K562 (cell line): ENCODE measurements around the gene RORC. TPM values are rescaled to one million over a fixed set of nuclear protein-coding genes. Genes with fewer than 3 reads are reported as not detected.
A peak's percentile ranks its signal among the peaks of the same experiment; 100 is the strongest.

Experiments used
- ATF1 ChIP-seq, 2 experiments: fragments of 450-650 bp in 1 of 2; IDR thresholded peaks; 2 replicates each; pipeline ENCODE4 v1.6.1; 2016; ENCODE audit warnings: missing compliant biosample characterization in 1 of 2, missing genetic modification characterization in 1 of 2
- CREM ChIP-seq: IDR thresholded peaks from 2 replicates; pipeline ENCODE4 v1.6.1; 2014; ENCODE audit warnings: antibody characterized with exemption, low read depth
- CXXC5 ChIP-seq: fragments of 250-450 bp; sonication (Bioruptor Pico); IDR thresholded peaks from 2 replicates; pipeline ENCODE4 v1.8.0; 2022; ENCODE audit warnings: inconsistent platforms, mild to moderate bottlenecking, moderate library complexity
- FOXM1 ChIP-seq, 2 experiments: fragments of 450-650 bp in 1 of 2; sonication (generic) in 1 of 2; formaldehyde crosslinking in 1 of 2; IDR thresholded peaks; 2 replicates each; pipeline versions ENCODE4 v1.6.1 to v1.9.0; 2017 to 2022; ENCODE audit warnings: low read depth in 2 of 2, mild to moderate bottlenecking in 2 of 2, missing genetic modification reagents in 1 of 2, moderate library complexity in 1 of 2
- HDAC1 ChIP-seq, 2 experiments: fragments of 450-650 bp; IDR thresholded peaks; 2 replicates each; pipeline ENCODE4 v1.6.1; 2016 to 2017; ENCODE audit warnings: inconsistent platforms in 1 of 2, mild to moderate bottlenecking in 1 of 2, moderate library complexity in 1 of 2
- KLF6 ChIP-seq: fragments of 250-450 bp; sonication (Bioruptor Pico); IDR thresholded peaks from 2 replicates; pipeline ENCODE4 v1.4.0; 2020; ENCODE audit warnings: mild to moderate bottlenecking, moderate library complexity, borderline replicate concordance
- MIER1 ChIP-seq: fragments of 450-650 bp; IDR thresholded peaks from 2 replicates; pipeline ENCODE4 v1.6.1; 2016; ENCODE audit warnings: antibody characterized with exemption, mild to moderate bottlenecking, low read depth
- MYBL2 ChIP-seq, 2 experiments: fragments of 450-650 bp in 1 of 2; sonication (generic) in 1 of 2; formaldehyde crosslinking in 1 of 2; IDR thresholded peaks; 2 replicates each; pipeline versions ENCODE4 v1.6.1 to v1.8.1; 2017 to 2022; ENCODE audit warnings: borderline replicate concordance in 1 of 2, inconsistent platforms in 1 of 2, low read depth in 1 of 2, mild to moderate bottlenecking in 1 of 2, missing genetic modification reagents in 1 of 2, moderate library complexity in 1 of 2
- SMAD3 ChIP-seq: fragments of 450-650 bp; formaldehyde crosslinking; conservative IDR thresholded peaks from 2 replicates; pipeline ENCODE4 v1.4.0; 2020; ENCODE audit warnings: mild to moderate bottlenecking
- UBTF ChIP-seq, 2 experiments: IDR thresholded peaks; 2 replicates each; pipeline ENCODE4 v1.6.1; 2012; ENCODE audit warnings: improper control_type of control experiment in 2 of 2, low read depth in 2 of 2, low read length in 2 of 2, borderline replicate concordance in 1 of 2
- ZNF644 ChIP-seq: fragments of 200-800 bp; sonication (Bioruptor generic); IDR thresholded peaks from 2 replicates; pipeline ENCODE4 v1.6.1; 2016; ENCODE audit warnings: low read depth, missing genetic modification characterization, missing compliant biosample characterization
- polyA plus RNA-seq, 8 experiments: library from polyadenylated mRNA; depleted of rRNA in 4 of 8; stranded (reverse) in 5 of 8; unstranded in 3 of 8; fragments of >200 nt; fragmentation: Nextera tagmentation in 2 of 8; fragmentation: Illumina TruSeq in 1 of 8; extraction: Ambion mirVana in 2 of 8; extraction: Trizol in 1 of 8; gene quantifications; 2 replicates each; pipeline versions ENCODE4 v1.2.1 to v1.2.3, GENCODE V29; 2011 to 2014; ENCODE audit warnings: inconsistent platforms in 1 of 8, missing spikeins in 1 of 8
- total RNA-seq, 7 experiments: library from RNA; depleted of rRNA in 6 of 7; stranded (reverse); fragments of >200 nt in 6 of 7; fragmentation: Illumina TruSeq in 2 of 7; extraction: Trizol in 2 of 7; gene quantifications; 2 replicates each; pipeline versions ENCODE4 v1.2.1 to v1.2.3, GENCODE V29; 2011 to 2021; ENCODE audit warnings: low replicate concordance in 1 of 7
- TF ChIP-seq, protein P1 (sequence below): IDR thresholded peaks from 2 replicates; pipeline ENCODE4 v1.6.1; 2011; ENCODE audit not compliant: insufficient read length; ENCODE audit errors: extremely low read depth
- TF ChIP-seq, protein P2 (sequence below): sonication (generic); formaldehyde crosslinking; IDR thresholded peaks from 2 replicates; pipeline ENCODE4 v1.8.0; 2023; ENCODE audit warnings: mild to moderate bottlenecking, missing genetic modification reagents
- TF ChIP-seq, protein P3 (sequence below), 2 experiments: fragments of 200-800 bp in 1 of 2; sonication (Bioruptor generic) in 1 of 2; sonication (generic) in 1 of 2; formaldehyde crosslinking in 1 of 2; IDR thresholded peaks in 1 of 2; conservative IDR thresholded peaks in 1 of 2; 2 replicates each; pipeline versions ENCODE4 v1.5.0 to v1.6.1; 2016 to 2020; ENCODE audit warnings: missing compliant biosample characterization in 1 of 2, missing genetic modification characterization in 1 of 2, missing genetic modification reagents in 1 of 2

The RORC gene
- total and polyA plus RNA-seq, 9 of the 15 experiments (the other 6 are each of a cell fraction or from before 2014, with no cell fraction given): not detected

- TF ChIP-seq MIER1: no peak
- TF ChIP-seq KLF6 (CRISPR knock-in tag): no peak
- TF ChIP-seq, protein P1, sequence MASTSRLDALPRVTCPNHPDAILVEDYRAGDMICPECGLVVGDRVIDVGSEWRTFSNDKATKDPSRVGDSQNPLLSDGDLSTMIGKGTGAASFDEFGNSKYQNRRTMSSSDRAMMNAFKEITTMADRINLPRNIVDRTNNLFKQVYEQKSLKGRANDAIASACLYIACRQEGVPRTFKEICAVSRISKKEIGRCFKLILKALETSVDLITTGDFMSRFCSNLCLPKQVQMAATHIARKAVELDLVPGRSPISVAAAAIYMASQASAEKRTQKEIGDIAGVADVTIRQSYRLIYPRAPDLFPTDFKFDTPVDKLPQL: no peak
- TF ChIP-seq, protein P2, sequence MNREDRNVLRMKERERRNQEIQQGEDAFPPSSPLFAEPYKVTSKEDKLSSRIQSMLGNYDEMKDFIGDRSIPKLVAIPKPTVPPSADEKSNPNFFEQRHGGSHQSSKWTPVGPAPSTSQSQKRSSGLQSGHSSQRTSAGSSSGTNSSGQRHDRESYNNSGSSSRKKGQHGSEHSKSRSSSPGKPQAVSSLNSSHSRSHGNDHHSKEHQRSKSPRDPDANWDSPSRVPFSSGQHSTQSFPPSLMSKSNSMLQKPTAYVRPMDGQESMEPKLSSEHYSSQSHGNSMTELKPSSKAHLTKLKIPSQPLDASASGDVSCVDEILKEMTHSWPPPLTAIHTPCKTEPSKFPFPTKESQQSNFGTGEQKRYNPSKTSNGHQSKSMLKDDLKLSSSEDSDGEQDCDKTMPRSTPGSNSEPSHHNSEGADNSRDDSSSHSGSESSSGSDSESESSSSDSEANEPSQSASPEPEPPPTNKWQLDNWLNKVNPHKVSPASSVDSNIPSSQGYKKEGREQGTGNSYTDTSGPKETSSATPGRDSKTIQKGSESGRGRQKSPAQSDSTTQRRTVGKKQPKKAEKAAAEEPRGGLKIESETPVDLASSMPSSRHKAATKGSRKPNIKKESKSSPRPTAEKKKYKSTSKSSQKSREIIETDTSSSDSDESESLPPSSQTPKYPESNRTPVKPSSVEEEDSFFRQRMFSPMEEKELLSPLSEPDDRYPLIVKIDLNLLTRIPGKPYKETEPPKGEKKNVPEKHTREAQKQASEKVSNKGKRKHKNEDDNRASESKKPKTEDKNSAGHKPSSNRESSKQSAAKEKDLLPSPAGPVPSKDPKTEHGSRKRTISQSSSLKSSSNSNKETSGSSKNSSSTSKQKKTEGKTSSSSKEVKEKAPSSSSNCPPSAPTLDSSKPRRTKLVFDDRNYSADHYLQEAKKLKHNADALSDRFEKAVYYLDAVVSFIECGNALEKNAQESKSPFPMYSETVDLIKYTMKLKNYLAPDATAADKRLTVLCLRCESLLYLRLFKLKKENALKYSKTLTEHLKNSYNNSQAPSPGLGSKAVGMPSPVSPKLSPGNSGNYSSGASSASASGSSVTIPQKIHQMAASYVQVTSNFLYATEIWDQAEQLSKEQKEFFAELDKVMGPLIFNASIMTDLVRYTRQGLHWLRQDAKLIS (CRISPR knock-in tag): no peak
- TF ChIP-seq SMAD3: no peak
- TF ChIP-seq, protein P3, sequence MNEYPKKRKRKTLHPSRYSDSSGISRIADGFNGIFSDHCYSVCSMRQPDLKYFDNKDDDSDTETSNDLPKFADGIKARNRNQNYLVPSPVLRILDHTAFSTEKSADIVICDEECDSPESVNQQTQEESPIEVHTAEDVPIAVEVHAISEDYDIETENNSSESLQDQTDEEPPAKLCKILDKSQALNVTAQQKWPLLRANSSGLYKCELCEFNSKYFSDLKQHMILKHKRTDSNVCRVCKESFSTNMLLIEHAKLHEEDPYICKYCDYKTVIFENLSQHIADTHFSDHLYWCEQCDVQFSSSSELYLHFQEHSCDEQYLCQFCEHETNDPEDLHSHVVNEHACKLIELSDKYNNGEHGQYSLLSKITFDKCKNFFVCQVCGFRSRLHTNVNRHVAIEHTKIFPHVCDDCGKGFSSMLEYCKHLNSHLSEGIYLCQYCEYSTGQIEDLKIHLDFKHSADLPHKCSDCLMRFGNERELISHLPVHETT (CRISPR knock-in tag; conservative IDR thresholded peaks at IDR 0.05 in 1 of 2, IDR thresholded peaks at IDR 0.05 in 1 of 2): no peak
- TF ChIP-seq HDAC1 (IDR thresholded peaks at IDR 0.05): 0 out of 4 replicates have a peak, but pooled peaks of 1 of the 2 experiments have one; percentile 52
- TF ChIP-seq FOXM1 (IDR thresholded peaks at IDR 0.05; ENCODE audit: low read depth): no peak
- no peak for TF ChIP-seq FOXM1 (CRISPR knock-in tag; IDR thresholded peaks at IDR 0.05; ENCODE audit: low read depth)
- TF ChIP-seq ATF1 (CRISPR knock-in tag; IDR thresholded peaks at IDR 0.05): no peak
- TF ChIP-seq ATF1 (tag; IDR thresholded peaks at IDR 0.05): no peak
- no peak for TF ChIP-seq CREM
- TF ChIP-seq ZNF644 (tag): no peak
- TF ChIP-seq CXXC5 (CRISPR knock-in tag): no peak
- TF ChIP-seq MYBL2 (IDR thresholded peaks at IDR 0.05; ENCODE audit: low read depth): peak; percentile 52; the same call in 1 of the 2 replicates
- TF ChIP-seq MYBL2 (CRISPR knock-in tag; IDR thresholded peaks at IDR 0.05; ENCODE audit: borderline replicate concordance): no peak
- 0 out of 4 replicates have a peak, but pooled peaks of 1 of the 2 experiments have one; percentile 43 for TF ChIP-seq UBTF (IDR thresholded peaks at IDR 0.05; ENCODE audit: borderline replicate concordance in 1 of 2, low read depth in 2 of 2, low read length in 2 of 2)
Observed at GRCh38 chr1:151790940-151791651, 40.5 kb downstream of the RORC start (continued).
